Ecto neural progenitor cell (in vitro differentiated cells): ENCODE results near the gene FRMD4A.

ENCODE experiments used
- DNase-seq: peaks from one replicate; pipeline ENCODE4 v3.0.0-alpha.2; 2018; ENCODE audit warnings: low spot score

FRMD4A gene

GRCh38 chr10:14190702-14191101 lies 140.0 kb downstream of the FRMD4A start:
- DNase-seq = no peak

DNA sequence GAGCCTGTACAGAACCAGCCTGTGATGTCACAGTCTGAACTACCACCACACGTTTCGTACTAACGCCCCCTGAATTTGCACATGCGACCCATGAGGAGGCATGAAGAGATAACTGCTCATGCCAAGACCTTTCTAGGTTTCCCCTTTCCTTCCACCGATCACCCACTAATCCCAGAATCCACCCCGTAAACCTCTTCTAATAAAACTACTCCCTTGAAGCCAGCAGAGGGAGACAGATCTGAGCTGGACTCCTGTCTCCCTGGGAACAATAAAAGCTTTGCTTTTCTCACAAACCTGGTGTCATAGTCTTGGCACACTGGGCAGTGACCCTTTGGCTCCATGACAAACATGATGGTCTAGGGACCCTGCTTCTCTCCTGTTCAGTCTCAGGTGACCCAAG lies 144.5 kb downstream of the FRMD4A start:
- no peak for DNase-seq

DNA sequence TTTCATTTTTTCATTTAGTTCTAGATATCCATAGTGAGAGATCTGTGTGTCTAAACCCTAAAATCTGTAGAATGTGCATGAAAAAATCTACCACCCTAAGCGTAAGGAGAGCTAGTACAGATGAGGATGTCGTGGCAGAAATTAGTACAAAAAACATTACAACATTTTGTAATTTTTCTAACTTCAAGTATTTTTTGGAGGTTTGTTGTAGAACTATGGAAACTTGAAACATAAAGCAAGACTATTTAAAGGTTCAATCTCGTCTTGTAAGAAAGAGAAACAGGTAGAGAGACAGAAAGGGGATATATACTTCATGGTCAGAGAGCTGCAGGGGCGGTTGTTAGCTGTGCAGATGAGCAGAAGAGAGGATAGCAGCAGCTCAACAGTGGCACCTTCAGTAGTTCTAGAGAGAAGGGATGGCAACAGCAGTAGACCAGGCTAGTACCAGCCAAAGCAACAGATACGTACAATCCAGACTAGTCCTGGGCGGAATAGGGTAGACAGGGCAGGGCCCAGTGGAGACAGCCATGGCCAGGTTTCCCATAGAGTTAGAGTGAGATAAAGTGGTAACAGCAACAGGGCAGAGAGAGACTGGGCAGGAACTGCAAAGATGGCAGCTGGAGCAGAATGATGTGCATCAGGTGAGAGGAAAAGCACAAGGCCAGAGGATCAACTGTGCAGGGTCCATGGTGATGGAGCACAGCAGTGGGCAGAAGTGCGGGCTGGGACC lies 145.2 kb downstream of the FRMD4A start:
- DNase-seq = peak; percentile 75

- DNase-seq = no peak
Observed at GRCh38 chr10:14184841-14185315, 145.8 kb downstream of the FRMD4A start.

DNA sequence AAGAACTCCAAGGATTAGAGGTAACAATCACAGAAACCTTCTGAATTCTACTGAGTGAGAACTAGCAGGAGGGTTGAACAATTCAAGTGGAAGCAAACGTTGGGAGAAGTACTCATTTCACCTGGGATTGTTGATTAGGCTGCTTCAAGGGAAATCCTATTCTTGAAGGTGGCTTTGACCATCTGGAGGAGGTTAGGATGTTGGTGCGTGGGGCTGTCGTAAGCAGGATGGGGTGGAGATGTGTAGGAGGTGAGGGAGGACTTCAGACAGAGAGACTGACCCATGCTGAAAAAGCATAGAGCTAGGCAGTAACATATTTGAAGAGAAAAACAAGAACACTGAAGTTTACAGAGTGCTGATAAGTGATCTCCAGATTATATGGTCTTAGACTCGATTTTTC lies 147.9 kb downstream of the FRMD4A start:
- no peak for DNase-seq

GRCh38 chr10:14181567-14181936 lies 149.2 kb downstream of the FRMD4A start:
- DNase-seq = no peak

DNA sequence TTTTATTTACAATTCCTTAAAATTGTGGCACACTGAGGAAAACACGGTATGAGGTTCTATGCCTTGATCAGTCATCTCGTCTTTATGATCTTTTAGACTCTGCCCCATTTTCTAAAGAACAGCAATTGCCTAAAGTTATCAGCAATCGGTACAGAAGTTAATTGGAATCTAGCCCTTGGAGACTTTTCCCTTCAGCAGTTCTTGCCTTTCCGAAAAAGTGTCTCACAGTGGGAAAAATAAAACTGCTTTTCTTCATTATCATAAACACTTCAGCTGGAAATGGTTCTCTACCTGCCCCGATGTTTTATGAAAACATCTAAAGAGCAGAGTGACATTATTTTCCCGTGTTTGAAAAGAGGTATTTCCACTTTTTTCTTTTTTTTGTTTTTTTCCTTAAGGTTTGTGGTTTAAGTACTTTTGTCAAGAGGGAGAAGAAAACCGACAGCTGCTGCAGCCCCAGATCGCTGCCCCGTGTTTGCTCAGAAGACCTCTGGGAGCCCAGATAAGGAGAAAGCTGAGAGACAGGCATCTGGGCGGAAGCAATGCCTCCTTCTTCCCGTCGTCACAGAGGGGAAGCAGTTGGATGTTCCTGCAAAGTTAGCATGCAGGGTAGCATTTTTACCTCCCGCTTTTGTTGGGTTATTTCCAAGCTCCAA lies 149.7 kb downstream of the FRMD4A start:
- no peak for DNase-seq

- DNase-seq = no peak
Observed at GRCh38 chr10:14179251-14179650, 151.5 kb downstream of the FRMD4A start.

DNA sequence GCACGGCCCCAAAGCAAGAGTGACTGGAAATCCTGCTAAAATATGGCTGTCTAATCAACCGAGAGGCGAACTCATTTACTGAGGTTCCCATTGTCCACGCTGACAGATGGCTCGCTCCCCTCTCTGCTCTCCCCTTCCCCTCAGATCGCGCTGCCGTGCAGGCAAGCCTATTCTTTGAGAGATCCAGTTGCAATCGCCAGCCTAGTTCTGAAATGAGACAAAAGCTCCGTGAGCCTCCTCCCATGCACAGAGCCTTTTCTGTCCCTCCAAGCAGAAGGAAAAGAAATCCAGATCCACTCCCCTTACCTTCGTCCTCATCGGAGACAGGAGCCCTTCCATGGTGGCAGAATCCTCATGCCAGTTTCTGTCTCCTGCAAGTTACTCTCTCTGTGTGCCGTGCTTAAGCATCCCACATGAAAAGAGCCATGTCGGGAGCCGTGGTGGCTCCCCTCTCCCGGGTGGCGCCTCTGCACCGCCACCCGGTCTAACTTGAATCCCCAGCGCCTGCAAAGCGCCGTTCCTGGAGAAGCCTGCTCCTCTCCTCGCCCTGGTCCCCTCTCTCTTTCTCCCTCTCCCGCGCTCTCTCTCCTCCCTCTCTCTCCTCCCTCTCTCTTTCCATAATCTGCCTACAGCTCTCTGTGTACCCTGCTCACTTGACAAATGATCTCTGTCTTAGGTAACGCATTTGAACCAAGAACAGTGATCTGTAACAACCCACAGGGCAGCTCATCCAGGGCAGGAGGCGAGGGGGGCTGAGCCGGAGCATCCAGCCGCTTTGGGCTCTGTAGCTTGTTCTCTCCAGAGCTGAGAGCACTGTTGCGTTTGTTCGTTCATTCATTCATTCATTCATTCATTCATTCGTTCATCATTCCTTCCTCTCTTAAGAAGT lies 156.8 kb downstream of the FRMD4A start:
- peak; percentile 67 for DNase-seq

DNA sequence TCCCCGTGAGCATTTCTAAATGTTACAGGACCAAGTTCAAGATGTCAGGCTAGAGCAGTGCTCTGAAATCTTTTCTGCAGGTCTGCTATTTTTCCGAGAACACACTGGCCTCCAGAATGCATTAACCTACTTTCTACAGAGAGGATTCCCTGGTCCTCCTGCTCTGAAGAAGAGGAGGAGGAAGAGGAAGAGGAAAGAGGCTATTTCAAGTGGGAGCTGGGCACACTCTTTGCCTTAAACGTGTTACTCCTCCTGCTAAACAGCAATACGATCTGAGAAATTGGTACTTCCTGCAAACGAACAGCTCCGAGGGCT lies 157.4 kb downstream of the FRMD4A start:
- DNase-seq = no peak

DNA sequence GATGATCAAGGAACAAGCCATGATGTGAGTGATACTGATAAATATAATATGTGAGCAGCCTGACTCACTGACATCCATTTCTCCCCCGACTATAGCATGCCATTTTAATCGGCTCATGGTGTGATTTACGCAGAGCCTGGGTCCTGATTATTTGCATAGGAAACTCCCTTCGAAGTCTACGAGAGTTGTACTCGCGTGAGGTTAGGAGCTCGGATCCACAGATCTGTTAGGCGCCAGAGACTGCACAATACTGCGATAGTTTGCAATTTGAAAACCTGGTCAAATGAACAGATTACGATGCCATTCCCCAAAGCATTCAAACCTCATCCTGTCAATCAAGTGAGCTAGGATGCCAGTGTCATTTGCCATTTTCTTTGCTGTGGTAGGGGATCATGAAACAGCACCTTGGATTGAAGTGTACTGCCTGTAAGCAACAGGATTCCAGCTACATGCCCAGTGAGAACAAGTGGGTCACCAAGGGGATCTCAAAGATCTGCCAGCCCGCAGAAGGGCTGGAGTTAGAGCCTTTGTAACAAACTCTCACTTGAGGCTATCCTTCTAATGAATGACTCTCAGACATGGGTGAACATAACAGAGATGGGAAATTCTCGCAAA lies 158.3 kb downstream of the FRMD4A start:
- no peak for DNase-seq

DNA sequence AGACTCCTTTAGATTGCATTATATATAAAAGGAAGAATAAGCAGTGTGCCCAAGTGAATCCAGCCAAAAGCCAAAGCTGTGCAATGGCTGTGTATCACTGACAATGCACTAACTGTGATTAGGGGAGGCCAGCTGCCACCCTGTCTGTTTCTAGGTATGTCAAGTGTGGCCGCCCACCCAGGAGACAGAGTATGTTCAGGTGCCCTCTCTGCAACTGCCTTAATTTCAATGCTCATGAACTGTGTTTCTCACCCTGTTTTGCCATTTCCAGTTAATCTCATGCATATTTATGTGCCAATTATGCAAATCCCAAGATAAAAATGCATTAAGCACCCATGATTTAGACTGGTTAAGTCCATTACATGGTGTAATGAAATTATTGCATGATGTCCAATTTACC lies 159.4 kb downstream of the FRMD4A start:
- DNase-seq = no peak

- DNase-seq = no peak
Observed at GRCh38 chr10:14163377-14164086, 167.2 kb downstream of the FRMD4A start.

DNA sequence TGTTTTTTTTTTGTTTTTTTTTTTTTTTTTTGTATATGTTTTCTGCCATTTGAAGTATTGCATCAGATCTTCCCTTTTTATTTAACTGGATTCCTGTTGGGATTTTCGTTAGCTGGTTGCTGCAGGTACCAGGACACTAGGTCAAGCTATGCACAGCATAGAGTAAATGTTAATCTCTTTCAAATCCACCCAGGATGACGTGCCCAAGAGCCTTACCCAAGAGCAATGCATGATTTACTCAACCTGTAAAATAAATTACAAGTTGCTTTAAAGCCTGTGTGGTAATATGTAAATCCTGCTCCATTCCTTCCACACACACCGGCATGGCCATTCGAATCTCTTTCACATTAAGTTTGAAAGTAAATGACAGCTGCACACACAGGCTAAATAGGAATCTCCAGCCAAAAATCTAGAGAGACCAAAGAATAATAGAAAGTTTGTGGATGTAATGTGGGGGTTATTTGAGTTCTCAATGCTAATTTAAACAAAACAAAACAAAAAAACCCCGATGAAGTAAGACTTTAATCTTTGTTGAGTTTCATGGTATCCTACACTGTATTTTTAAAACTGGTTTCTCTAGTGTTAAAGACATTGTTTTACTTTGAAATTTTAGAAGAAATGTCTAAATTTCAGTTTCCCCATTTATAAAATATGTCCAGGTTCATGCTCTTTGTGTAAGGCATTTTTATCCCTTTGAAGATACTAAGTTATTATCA lies 167.9 kb downstream of the FRMD4A start:
- no peak for DNase-seq

GRCh38 chr10:14162061-14162460 lies 168.7 kb downstream of the FRMD4A start:
- DNase-seq = no peak

GRCh38 chr10:14160299-14160698 lies 170.4 kb downstream of the FRMD4A start:
- no peak for DNase-seq

GRCh38 chr10:14158575-14158974 lies 172.1 kb downstream of the FRMD4A start:
- DNase-seq = no peak

GRCh38 chr10:14156104-14156503 lies 174.6 kb downstream of the FRMD4A start:
- no peak for DNase-seq

GRCh38 chr10:14153570-14154055 lies 177.1 kb downstream of the FRMD4A start:
- DNase-seq = no peak

GRCh38 chr10:14151571-14151970 lies 179.2 kb downstream of the FRMD4A start:
- DNase-seq = no peak

GRCh38 chr10:14150526-14150925 lies 180.2 kb downstream of the FRMD4A start:
- no peak for DNase-seq
